ENCODE measurements around the gene PRKAG2. TPM values are rescaled to one million over a fixed set of nuclear protein-coding genes. Genes with fewer than 3 reads are reported as not detected.

PRKAG2 gene
- polyA plus RNA-seq, 3 donors: 29.2 to 59.8 (median 30.9) TPM

GRCh38 chr7:151897951-151898686 lies 21.2 kb upstream of the PRKAG2 start:
- Histone ChIP-seq H2AFZ (ENCODE audit: insufficient read depth, low read depth, low read length, poor library complexity, severe bottlenecking) (no peak overlapping the region), H3K9ac (ENCODE audit: insufficient read depth, low read length, poor library complexity, severe bottlenecking) (no peak overlapping the region), H3K4me3 (replicated peaks in 1 of 3; ENCODE audit: low read depth in 2 of 3, low read length in 3 of 3) (no peak overlapping the region), H3K79me2 (ENCODE audit: insufficient read depth, low read length) (no peaks in the 10 kb centered on the region), H3K9me3 (replicated peaks in 1 of 2; ENCODE audit: control insufficient read depth in 1 of 2, insufficient read depth in 1 of 2, low read length in 2 of 2) (no peaks in the 10 kb centered on the region), H3K36me3 (replicated peaks in 1 of 2; ENCODE audit: control insufficient read depth in 1 of 2, insufficient read depth in 2 of 2, low read length in 2 of 2) (no peaks in the 10 kb centered on the region), H4K20me1 (ENCODE audit: insufficient read depth, low read length) (no peaks in the 10 kb centered on the region), H3K4me2 (replicated peaks; ENCODE audit: extremely low read depth, low read length, poor library complexity, severe bottlenecking) (no peak overlapping the region), H3K27ac (ENCODE audit: low read depth in 1 of 2, low read length in 2 of 2) (no peak overlapping the region), H3K4me1 (ENCODE audit: control insufficient read depth in 1 of 2, insufficient read depth in 2 of 2, low read length in 2 of 2) (no peaks in the 10 kb centered on the region), H3K27me3 (ENCODE audit: control insufficient read depth in 2 of 2, insufficient read depth in 2 of 2, low read length in 2 of 2) (no peaks in the 10 kb centered on the region)
- intact Hi-C loops (cut with micrococcal nuclease): no loop called here
- Mint-ChIP-seq H3K36me3 (no peaks in the 10 kb centered on the region), H3K4me1 (peaks cover 7% of the 10 kb centered on the region), H3K9me3 (no peaks in the 10 kb centered on the region), H3K4me3 (peak overlapping the region in 1 of 2 donors; percentile 46), H3K27me3 (ENCODE audit: low read depth in 3 of 3) (peaks cover 5 to 22% (median 22%) of the 10 kb centered on the region in 3 donors), H3K27ac (no peak overlapping the region)
- no peak for TF ChIP-seq CTCF (IDR thresholded peaks at IDR 0.05)
- WGBS (ENCODE audit: insufficient coverage): 94% methylated on average over 15 of the region's 18 CpGs
- DNase-seq: no peak

GRCh38 chr7:151897161-151897731 lies 20.3 kb upstream of the PRKAG2 start:
- Histone ChIP-seq H4K20me1 (ENCODE audit: insufficient read depth, low read length) (no peaks in the 10 kb centered on the region), H3K4me3 (replicated peaks in 1 of 3; ENCODE audit: low read depth in 2 of 3, low read length in 3 of 3) (no peak overlapping the region), H3K4me2 (replicated peaks; ENCODE audit: extremely low read depth, low read length, poor library complexity, severe bottlenecking) (no peak overlapping the region), H3K79me2 (ENCODE audit: insufficient read depth, low read length) (no peaks in the 10 kb centered on the region), H3K27ac (ENCODE audit: low read depth in 1 of 2, low read length in 2 of 2) (no peak overlapping the region), H3K9me3 (replicated peaks in 1 of 2; ENCODE audit: control insufficient read depth in 1 of 2, insufficient read depth in 1 of 2, low read length in 2 of 2) (no peaks in the 10 kb centered on the region), H3K9ac (ENCODE audit: insufficient read depth, low read length, poor library complexity, severe bottlenecking) (no peak overlapping the region), H3K27me3 (ENCODE audit: control insufficient read depth in 2 of 2, insufficient read depth in 2 of 2, low read length in 2 of 2) (no peaks in the 10 kb centered on the region), H2AFZ (ENCODE audit: insufficient read depth, low read depth, low read length, poor library complexity, severe bottlenecking) (no peak overlapping the region), H3K4me1 (ENCODE audit: control insufficient read depth in 1 of 2, insufficient read depth in 2 of 2, low read length in 2 of 2) (no peaks in the 10 kb centered on the region), H3K36me3 (replicated peaks in 1 of 2; ENCODE audit: control insufficient read depth in 1 of 2, insufficient read depth in 2 of 2, low read length in 2 of 2) (no peaks in the 10 kb centered on the region)
- no peaks in the 10 kb centered on the region for H3K9me3 Mint-ChIP-seq
- TF ChIP-seq CTCF (IDR thresholded peaks at IDR 0.05): no peak
- intact Hi-C loops (cut with micrococcal nuclease): no loop called here
- H3K4me1 Mint-ChIP-seq: peaks cover 5% of the 10 kb centered on the region
- no peaks in the 10 kb centered on the region for H3K36me3 Mint-ChIP-seq
- peak overlapping the region in 1 of 7 donors; percentile 44 for H3K27ac Mint-ChIP-seq
- 69% methylated on average over 7 of the region's 16 CpGs for WGBS (ENCODE audit: insufficient coverage)
- H3K4me3 Mint-ChIP-seq: no peak overlapping the region
- peaks cover 5 to 25% (median 25%) of the 10 kb centered on the region in 3 donors for H3K27me3 Mint-ChIP-seq (ENCODE audit: low read depth in 3 of 3)
- DNase-seq: no peak
